HG03108 (cell line): ENCODE measurements around the gene C19orf47.
"Not testable (repeated sequence)": the region's sequence is repeated elsewhere in the genome, so short reads cannot be mapped to it uniquely, and the experiment has no call there.

Experiments
- ATAC-seq: cut with Tn5 transposase; IDR thresholded peaks from one replicate; pipeline ENCODE4 v1.9.1; 2021; ENCODE audit warnings: moderate library complexity; ENCODE audit not compliant: unreplicated experiment

C19orf47 gene

GRCh38 chr19:40355975-40356680 lies 7.9 kb upstream of the C19orf47 start:
- no peak for ATAC-seq

- ATAC-seq: no peak
Observed at GRCh38 chr19:40348961-40349507, 837 bp upstream of the C19orf47 start.

- no peak for ATAC-seq
Observed at GRCh38 chr19:40344422-40344821, 3.8 kb downstream of the C19orf47 start.

- ATAC-seq: no peak
Observed at GRCh38 chr19:40342644-40343311, 5.4 kb downstream of the C19orf47 start.

GRCh38 chr19:40341601-40342482 lies 6.4 kb downstream of the C19orf47 start:
- ATAC-seq: no peak

GRCh38 chr19:40339018-40339728 lies 9.0 kb downstream of the C19orf47 start:
- ATAC-seq: no peak

- ATAC-seq: no peak
Observed at GRCh38 chr19:40337594-40337993, 10.6 kb downstream of the C19orf47 start.

GRCh38 chr19:40337107-40337506 lies 11.1 kb downstream of the C19orf47 start:
- no peak for ATAC-seq

GRCh38 chr19:40336601-40336900 lies 11.6 kb downstream of the C19orf47 start:
- ATAC-seq: no peak

- no peak for ATAC-seq
Observed at GRCh38 chr19:40335855-40336600, 12.2 kb downstream of the C19orf47 start.

- no peak for ATAC-seq
Observed at GRCh38 chr19:40335101-40335500, 13.1 kb downstream of the C19orf47 start.

- not testable (repeated sequence) for ATAC-seq
Observed at GRCh38 chr19:40333083-40333482, 15.1 kb downstream of the C19orf47 start.

- ATAC-seq: no peak
Observed at GRCh38 chr19:40332669-40333068, 15.5 kb downstream of the C19orf47 start.

GRCh38 chr19:40331052-40331451 lies 17.1 kb downstream of the C19orf47 start:
- no peak for ATAC-seq

- ATAC-seq: no peak
Observed at GRCh38 chr19:40326201-40326600, 22.0 kb downstream of the C19orf47 start.

GRCh38 chr19:40323705-40324104 lies 24.5 kb downstream of the C19orf47 start:
- ATAC-seq: no peak

GRCh38 chr19:40322951-40323615 lies 25.1 kb downstream of the C19orf47 start:
- no peak for ATAC-seq

- ATAC-seq: no peak
Observed at GRCh38 chr19:40322271-40322610, 26.0 kb downstream of the C19orf47 start.

- no peak for ATAC-seq
Observed at GRCh38 chr19:40321566-40322270, 26.5 kb downstream of the C19orf47 start.
